Naive thymus-derived CD8-positive, alpha-beta T cell (primary cell): ENCODE data around the gene USP6. TPM values are rescaled to one million over a fixed set of nuclear protein-coding genes. Genes with fewer than 3 reads are reported as not detected.
"Not testable (repeated sequence)": the region's sequence is repeated elsewhere in the genome, so short reads cannot be mapped to it uniquely, and the experiment has no call there.

Experiments used
- ATAC-seq, 2 donors: fragments of 150-1000 bp; cut with Tn5 transposase in 1 of 2; sonication (Bioruptor Pico), chemical (Tn5 transposase) in 1 of 2; 1 replicate in 1 of 2; 2 replicates in 1 of 2; pipeline ENCODE4 v1.10.0; 2021; ENCODE audit warnings: mild to moderate bottlenecking in 2 of 2, moderate library complexity in 2 of 2
- POLR2A ChIA-PET: fragments of 350-600 bp; sonication (Branson Sonifier 250); formaldehyde crosslinking; loops from one replicate; lab custom pipeline; 2021; ENCODE audit warnings: antibody characterized with exemption; lab: Charles Lee
- DNase-seq, 10 donors: peaks; one replicate each; pipeline versions ENCODE4 v3.0.0 to v3.0.0-alpha.2; 2020 to 2022
- H3K27ac Mint-ChIP-seq, 10 donors: one replicate each; pipeline ENCODE4 v1.8.0; 2020 to 2022; ENCODE audit warnings: mild to moderate bottlenecking in 10 of 10, mixed read lengths in 10 of 10, moderate library complexity in 4 of 10, inconsistent platforms in 1 of 10
- H3K27me3 Mint-ChIP-seq, 5 donors: one replicate each; pipeline ENCODE4 v1.8.0; 2021 to 2022; ENCODE audit warnings: mixed read lengths in 5 of 5
- H3K36me3 Mint-ChIP-seq, 3 donors: one replicate each; pipeline ENCODE4 v1.8.0; 2020 to 2022; ENCODE audit warnings: mixed read lengths in 3 of 3, mild to moderate bottlenecking in 2 of 3, inconsistent platforms in 1 of 3
- H3K4me1 Mint-ChIP-seq, 4 donors: one replicate each; pipeline ENCODE4 v1.8.0; 2021 to 2022; ENCODE audit warnings: mixed read lengths in 4 of 4
- H3K4me3 Mint-ChIP-seq, 10 donors: one replicate each; pipeline ENCODE4 v1.8.0; 2020 to 2022; ENCODE audit warnings: mild to moderate bottlenecking in 10 of 10, mixed read lengths in 10 of 10, moderate library complexity in 6 of 10, inconsistent platforms in 1 of 10
- H3K9me3 Mint-ChIP-seq, 9 donors: one replicate each; pipeline ENCODE4 v1.8.0; 2020 to 2022; ENCODE audit warnings: mixed read lengths in 9 of 9, mild to moderate bottlenecking in 3 of 9, inconsistent platforms in 1 of 9, moderate library complexity in 1 of 9
- polyA plus RNA-seq, 3 donors: library from polyadenylated mRNA; unstranded; fragments of 300-500 nt; fragmentation: Illumina TruSeq; gene quantifications; one replicate each; pipeline ENCODE4 v1.2.3, GENCODE V29; 2021
- total RNA-seq, 8 experiments: library from RNA in 2 of 8; stranded (reverse) in 2 of 8; gene quantifications; one replicate each; pipeline ENCODE4 v1.2.3 and lab custom pipeline; 2021 to 2026

USP6 gene
- total and polyA plus RNA-seq, 5 experiments from 2014 or later: 0.02 to 0.39 (median 0.06) TPM

- POLR2A ChIA-PET: interaction anchor here (0.9 to 3.4 kb wide), 6 partner anchors 10 to 71 kb away, joined by 3 to 34 read pairs (median 4); no protein-coding TSS in a partner anchor
- no peak for DNase-seq
- peaks cover 0 to 23% (median 12%) of the 10 kb centered on the region in 3 donors for H3K36me3 Mint-ChIP-seq
- peaks cover 14 to 50% (median 32%) of the 10 kb centered on the region in 4 donors for H3K4me1 Mint-ChIP-seq
- H3K27ac Mint-ChIP-seq: peak overlapping the region; percentile 60 to 92 (median 86)
- no peaks in the 10 kb centered on the region for H3K9me3 Mint-ChIP-seq
- H3K27me3 Mint-ChIP-seq: no peaks in the 10 kb centered on the region
- no peak for ATAC-seq
- H3K4me3 Mint-ChIP-seq: peak overlapping the region in 5 of 10 donors; percentile 34 to 67 (median 61)
Observed at GRCh38 chr17:5210091-5210490, 94.3 kb downstream of the USP6 start.

GRCh38 chr17:5210614-5211252 lies 94.9 kb downstream of the USP6 start:
- H3K36me3 Mint-ChIP-seq: peaks cover 0 to 30% (median 12%) of the 10 kb centered on the region in 3 donors
- peaks cover 14 to 50% (median 32%) of the 10 kb centered on the region in 4 donors for H3K4me1 Mint-ChIP-seq
- H3K9me3 Mint-ChIP-seq: no peaks in the 10 kb centered on the region
- POLR2A ChIA-PET: interaction anchor here (0.7 to 3.4 kb wide), 8 partner anchors 9 to 71 kb away, joined by 3 to 34 read pairs (median 3); no protein-coding TSS in a partner anchor
- DNase-seq (peak in 1 of 10 donors; percentile 16), ATAC-seq (peak in 1 of 2 donors; percentile 56)
- peak overlapping the region in 9 of 10 donors; percentile 4 to 67 (median 45) for H3K4me3 Mint-ChIP-seq
- peak overlapping the region; percentile 60 to 92 (median 86) for H3K27ac Mint-ChIP-seq
- no peaks in the 10 kb centered on the region for H3K27me3 Mint-ChIP-seq

- peak overlapping the region; percentile 60 to 92 (median 84) for H3K27ac Mint-ChIP-seq
Observed at GRCh38 chr17:5211458-5211857, 95.6 kb downstream of the USP6 start.

GRCh38 chr17:5217562-5217961 lies 101.7 kb downstream of the USP6 start:
- DNase-seq, H3K27me3 Mint-ChIP-seq, ATAC-seq, POLR2A ChIA-PET, H3K27ac Mint-ChIP-seq, H3K4me3 Mint-ChIP-seq, H3K9me3 Mint-ChIP-seq: not testable (repeated sequence)
- peaks cover 8 to 27% (median 16%) of the 10 kb centered on the region in 4 donors for H3K4me1 Mint-ChIP-seq
- H3K36me3 Mint-ChIP-seq: peaks cover 0 to 30% (median 13%) of the 10 kb centered on the region in 3 donors

More at GRCh38 chr17:5211458-5211857, 95.6 kb downstream of the USP6 start:
- no peak for DNase-seq
- H3K4me3 Mint-ChIP-seq: peak overlapping the region in 2 of 10 donors; percentile 34 to 67
- ATAC-seq: no peak
- POLR2A ChIA-PET: interaction anchor here (0.7 to 3.4 kb wide), 6 partner anchors 8 to 39 kb away, joined by 3 to 34 read pairs (median 4); no protein-coding TSS in a partner anchor
- peaks cover 0 to 35% (median 14%) of the 10 kb centered on the region in 3 donors for H3K36me3 Mint-ChIP-seq
- no peaks in the 10 kb centered on the region for H3K27me3 Mint-ChIP-seq
- H3K4me1 Mint-ChIP-seq: peaks cover 14 to 50% (median 32%) of the 10 kb centered on the region in 4 donors
- H3K9me3 Mint-ChIP-seq: no peaks in the 10 kb centered on the region

GRCh38 chr17:5219536-5219935 lies 103.7 kb downstream of the USP6 start:
- Mint-ChIP-seq H3K4me1 (peaks cover 8 to 43% (median 27%) of the 10 kb centered on the region in 4 donors), H3K9me3 (no peaks in the 10 kb centered on the region), H3K36me3 (peaks cover 0 to 23% (median 14%) of the 10 kb centered on the region in 3 donors), H3K27me3 (no peaks in the 10 kb centered on the region), H3K27ac (peak overlapping the region in 7 of 10 donors; percentile 33 to 88 (median 72)), H3K4me3 (peak overlapping the region in 1 of 10 donors; percentile 37)
- POLR2A ChIA-PET: interaction anchor here (1.5 kb wide), 1 partner anchor 9 kb away, joined by 4 read pairs; no protein-coding TSS in a partner anchor
- ATAC-seq (no peak), DNase-seq (no peak)

- Mint-ChIP-seq H3K36me3 (peaks cover 0 to 19% (median 13%) of the 10 kb centered on the region in 3 donors), H3K9me3 (no peaks in the 10 kb centered on the region), H3K4me1 (peaks cover 11 to 45% (median 31%) of the 10 kb centered on the region in 4 donors), H3K4me3 (no peak overlapping the region), H3K27me3 (no peaks in the 10 kb centered on the region), H3K27ac (peak overlapping the region in 8 of 10 donors; percentile 11 to 88 (median 62))
- ATAC-seq (no peak), DNase-seq (no peak)
- POLR2A ChIA-PET: interaction anchor here (0.6 to 1.5 kb wide), 3 partner anchors 9 to 172 kb away, joined by 4 read pairs; no protein-coding TSS in a partner anchor
Observed at GRCh38 chr17:5220074-5220473, 104.2 kb downstream of the USP6 start.

- DNase-seq, ATAC-seq, H3K9me3 Mint-ChIP-seq, H3K27me3 Mint-ChIP-seq, H3K36me3 Mint-ChIP-seq: not testable (repeated sequence)
- H3K4me1 Mint-ChIP-seq: peaks cover 17 to 60% (median 48%) of the 10 kb centered on the region in 4 donors
- POLR2A ChIA-PET: interaction anchor here (1.4 kb wide), 1 partner anchor 11 kb away, joined by 3 read pairs; no protein-coding TSS in a partner anchor
- peak overlapping the region in 4 of 10 donors; percentile 41 to 80 (median 72) for H3K4me3 Mint-ChIP-seq
- peak overlapping the region in 9 of 10 donors; percentile 75 to 94 (median 90) for H3K27ac Mint-ChIP-seq
Observed at GRCh38 chr17:5221912-5222311, 106.1 kb downstream of the USP6 start.

Other genes with a start within 250 kb of the USP6 start
- gene C17orf107, start 216.5 kb upstream of the USP6 start, total RNA-seq: 1 to 10 TPM; 5.7 TPM
- 1 to 10 TPM; 1.5 to 1.8 (median 1.6) TPM for gene C17orf107, start 216.5 kb upstream of the USP6 start, polyA plus RNA-seq
- gene CHRNE, start 212.9 kb upstream of the USP6 start, total RNA-seq: 1 to 10 TPM in 1 of 2 experiments, under 1 TPM in 1; 0.94 to 1.3 TPM
- under 1 TPM; 0.19 to 0.58 (median 0.20) TPM for gene CHRNE, start 212.9 kb upstream of the USP6 start, polyA plus RNA-seq
- gene GP1BA, start 183.8 kb upstream of the USP6 start, total RNA-seq: not detected
- under 1 TPM in 2 of 3 donors, not detected in 1; 0.08 to 0.13 TPM for gene GP1BA, start 183.8 kb upstream of the USP6 start, polyA plus RNA-seq
- 10 to 100 TPM; 42.5 to 45.0 TPM for gene SLC25A11, start 176.0 kb upstream of the USP6 start, total RNA-seq
- gene SLC25A11, start 176.0 kb upstream of the USP6 start, polyA plus RNA-seq: 10 to 100 TPM; 75.3 to 78.6 (median 77.6) TPM
- gene RNF167, start 175.8 kb upstream of the USP6 start, total RNA-seq: 100 to 1,000 TPM; 143 to 145 TPM
- gene RNF167, start 175.8 kb upstream of the USP6 start, polyA plus RNA-seq: 10 to 100 TPM; 30.3 to 50.0 (median 32.2) TPM
- 100 to 1,000 TPM; 486 to 497 TPM for gene PFN1, start 167.5 kb upstream of the USP6 start, total RNA-seq
- 1,000 to 10,000 TPM; 1,824 to 2,067 (median 1,870) TPM for gene PFN1, start 167.5 kb upstream of the USP6 start, polyA plus RNA-seq
- gene ENO3, start 164.9 kb upstream of the USP6 start, total RNA-seq: 10 to 100 TPM; 35.2 to 36.7 TPM
- 1 to 10 TPM; 1.5 to 3.0 (median 1.8) TPM for gene ENO3, start 164.9 kb upstream of the USP6 start, polyA plus RNA-seq
- 10 to 100 TPM; 50.5 to 52.6 TPM for gene SPAG7, start 148.2 kb upstream of the USP6 start, total RNA-seq
- gene SPAG7, start 148.2 kb upstream of the USP6 start, polyA plus RNA-seq: 100 to 1,000 TPM; 122 to 131 (median 129) TPM
- gene CAMTA2, start 128.4 kb upstream of the USP6 start, total RNA-seq: 10 to 100 TPM; 56.1 to 58.7 TPM
- 10 to 100 TPM in 1 of 3 donors, 1 to 10 TPM in 2; 4.1 to 18.9 (median 6.3) TPM for gene CAMTA2, start 128.4 kb upstream of the USP6 start, polyA plus RNA-seq
- under 1 TPM in 1 of 2 experiments, not detected in 1; 0.26 TPM for gene INCA1, start 118.5 kb upstream of the USP6 start, total RNA-seq
- under 1 TPM in 1 of 3 donors, not detected in 2; 0.23 TPM for gene INCA1, start 118.5 kb upstream of the USP6 start, polyA plus RNA-seq
- gene KIF1C, start 118.1 kb upstream of the USP6 start, total RNA-seq: 10 to 100 TPM; 20.8 to 21.1 TPM
- 1 to 10 TPM; 2.6 to 3.0 (median 3.0) TPM for gene KIF1C, start 118.1 kb upstream of the USP6 start, polyA plus RNA-seq
- gene SLC52A1, start 80.6 kb upstream of the USP6 start, total RNA-seq: under 1 TPM in 1 of 2 experiments, not detected in 1; 0.25 TPM
- not detected for gene SLC52A1, start 80.6 kb upstream of the USP6 start, polyA plus RNA-seq
- 10 to 100 TPM; 12.6 to 12.7 TPM for gene ZFP3, start 37.6 kb upstream of the USP6 start, total RNA-seq
- 1 to 10 TPM in 2 of 3 donors, under 1 TPM in 1; 0.51 to 2.1 (median 1.6) TPM for gene ZFP3, start 37.6 kb upstream of the USP6 start, polyA plus RNA-seq
- gene ZNF232, start 4.2 kb upstream of the USP6 start, total RNA-seq: 10 to 100 TPM; 14.0 to 18.9 TPM
- gene ZNF232, start 4.2 kb upstream of the USP6 start, polyA plus RNA-seq: 1 to 10 TPM; 6.0 to 10.0 (median 7.3) TPM
- gene ZNF594, start 75.8 kb downstream of the USP6 start, total RNA-seq: 10 to 100 TPM; 32.4 to 32.5 TPM
- 1 to 10 TPM; 1.7 to 3.3 (median 3.3) TPM for gene ZNF594, start 75.8 kb downstream of the USP6 start, polyA plus RNA-seq
- 1 to 10 TPM; 2.3 to 2.8 TPM for gene SCIMP, start 118.8 kb downstream of the USP6 start, total RNA-seq
- under 1 TPM; 0.11 to 0.72 (median 0.22) TPM for gene SCIMP, start 118.8 kb downstream of the USP6 start, polyA plus RNA-seq
- gene RABEP1, start 166.3 kb downstream of the USP6 start, total RNA-seq: 10 to 100 TPM; 57.3 to 58.6 TPM
- gene RABEP1, start 166.3 kb downstream of the USP6 start, polyA plus RNA-seq: 10 to 100 TPM; 23.5 to 32.7 (median 31.3) TPM